Measurements from ENCODE around the gene TMEM45B.
A peak's percentile ranks its signal among the peaks of the same experiment; 100 is the strongest.
"Not testable (repeated sequence)": the region's sequence is repeated elsewhere in the genome, so short reads cannot be mapped to it uniquely, and the experiment has no call there.

The TMEM45B gene

GRCh38 chr11:129815596-129816461 is at the start of gene TMEM45B:
TMEM45B (plus strand) TSS chr11:129815848; CDS start chr11:129852483, 36,635 bp downstream.
- peak; percentile 16 for DNase-seq (ENCODE audit: low read depth)

DNA sequence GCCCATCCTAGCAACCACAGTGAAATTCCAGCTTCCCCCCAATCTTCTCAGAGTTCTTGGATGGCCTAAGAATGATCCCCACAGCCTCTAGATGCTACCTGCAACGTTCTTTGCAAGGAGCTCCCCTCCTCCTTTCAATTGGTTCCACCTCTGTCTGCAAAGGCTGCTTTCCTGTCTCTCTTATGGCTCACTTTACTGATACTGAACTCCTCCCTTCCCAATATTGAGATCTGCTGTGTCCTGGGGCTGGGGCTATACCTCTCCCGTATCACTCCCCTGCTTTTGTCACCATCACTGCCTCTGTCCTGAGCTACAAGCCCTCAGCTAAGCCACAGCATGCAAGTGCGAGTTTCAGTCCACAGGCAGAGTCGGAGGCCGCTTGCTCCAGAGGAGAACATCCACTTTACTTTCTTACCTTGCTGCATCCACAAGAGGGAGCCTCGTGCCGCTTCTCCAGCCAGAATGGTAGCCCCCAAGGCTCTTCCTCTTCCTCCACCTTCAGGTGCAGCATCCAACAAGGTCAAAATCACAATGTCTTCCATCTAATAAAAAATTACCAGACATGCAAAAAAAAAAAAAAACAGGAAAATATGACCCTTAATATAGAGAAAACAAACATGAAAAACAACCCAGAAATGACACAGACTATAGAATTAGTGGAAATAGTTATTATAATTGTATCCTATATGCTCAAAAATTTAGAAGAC is 48.6 kb upstream of the TMEM45B start:
- no peak for DNase-seq (ENCODE audit: low read depth)

DNA sequence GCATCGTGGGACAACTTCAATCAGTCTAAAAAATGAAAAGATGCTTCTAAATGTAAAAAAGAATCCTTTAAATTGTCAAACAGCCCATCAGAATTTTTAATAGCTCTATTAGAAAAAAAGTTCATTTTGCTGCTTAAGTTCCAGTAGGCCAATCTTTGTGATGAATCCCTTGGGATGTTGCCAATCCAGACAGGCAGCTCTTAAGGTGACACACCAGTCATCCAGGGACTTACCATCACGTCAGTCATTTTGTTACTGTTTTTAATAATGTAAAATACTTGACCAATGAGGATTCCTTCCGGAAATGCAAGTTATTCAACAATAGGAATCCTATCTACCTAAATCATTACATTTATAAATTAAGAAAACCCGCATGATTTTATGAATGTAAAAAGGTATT is 47.8 kb upstream of the TMEM45B start:
- DNase-seq (ENCODE audit: low read depth), result no peak

DNA sequence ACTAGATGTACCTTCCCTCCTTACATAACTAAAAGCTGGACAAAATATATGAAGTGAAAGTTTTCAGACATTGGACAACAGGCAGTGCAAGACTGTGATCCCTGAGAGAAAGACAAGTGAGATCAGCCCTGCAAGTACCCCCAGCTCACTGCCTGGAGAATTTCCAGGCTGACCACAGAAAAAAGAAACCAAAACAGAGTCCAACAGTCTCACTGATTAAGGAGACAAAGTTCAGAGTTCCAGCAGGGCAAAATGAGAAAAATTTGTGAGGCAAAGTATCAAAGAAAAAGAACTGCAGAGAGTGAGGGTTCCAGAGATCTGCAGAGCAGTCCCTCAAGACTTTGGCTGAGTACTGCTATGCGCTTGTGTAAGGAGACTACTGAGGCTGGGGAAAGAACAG is 47.3 kb upstream of the TMEM45B start:
- no peak for DNase-seq (ENCODE audit: low read depth)

DNA sequence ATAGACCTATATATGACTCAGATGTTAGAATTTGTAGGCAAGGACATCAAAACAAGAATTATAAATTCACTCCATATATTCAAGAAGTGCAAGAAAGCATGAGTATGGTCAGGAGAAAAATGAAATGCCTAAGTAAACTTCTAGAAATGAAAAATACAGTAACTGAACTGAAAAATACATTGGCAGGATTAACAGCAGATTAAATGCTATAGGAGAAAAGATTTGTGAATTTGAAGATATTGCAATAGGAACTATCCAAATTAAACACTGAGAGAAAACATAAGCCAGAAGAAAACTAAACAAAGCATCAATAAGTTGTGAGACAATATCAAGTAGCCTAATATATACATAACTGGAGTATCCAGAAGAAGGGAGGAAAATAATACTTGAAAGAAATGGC is 46.6 kb upstream of the TMEM45B start:
- DNase-seq (ENCODE audit: low read depth), result no peak

- no peak for DNase-seq (ENCODE audit: low read depth)
Observed at GRCh38 chr11:129770993-129771392, 44.7 kb upstream of the TMEM45B start.

- not testable (repeated sequence) for DNase-seq (ENCODE audit: low read depth)
Observed at GRCh38 chr11:129771456-129771855, 44.2 kb upstream of the TMEM45B start.

- no peak for DNase-seq (ENCODE audit: low read depth)
Observed at GRCh38 chr11:129778877-129779276, 36.8 kb upstream of the TMEM45B start.

DNA sequence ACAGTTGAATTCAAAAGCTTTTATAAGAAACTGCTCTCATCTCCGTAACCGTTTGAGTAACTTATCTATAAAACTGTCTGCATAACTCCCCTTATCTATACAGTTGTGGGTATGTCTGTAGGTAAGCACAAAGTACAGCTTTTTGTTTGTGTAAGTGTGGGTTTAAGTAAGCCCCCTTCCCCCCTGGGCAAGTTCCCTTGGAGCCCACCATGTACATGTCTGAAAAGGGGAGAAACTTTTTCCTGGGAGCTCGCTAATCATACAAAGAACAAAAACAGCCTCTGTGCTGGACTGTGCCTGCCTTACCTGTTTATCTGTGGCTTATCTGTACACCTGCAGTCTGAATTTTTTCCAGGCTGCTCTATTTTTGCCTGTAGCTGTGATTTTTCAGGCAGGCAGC is 36.3 kb upstream of the TMEM45B start:
- no peak for DNase-seq (ENCODE audit: low read depth)

GRCh38 chr11:129785383-129786111 is 30.1 kb upstream of the TMEM45B start:
- no peak for DNase-seq (ENCODE audit: low read depth)

DNA sequence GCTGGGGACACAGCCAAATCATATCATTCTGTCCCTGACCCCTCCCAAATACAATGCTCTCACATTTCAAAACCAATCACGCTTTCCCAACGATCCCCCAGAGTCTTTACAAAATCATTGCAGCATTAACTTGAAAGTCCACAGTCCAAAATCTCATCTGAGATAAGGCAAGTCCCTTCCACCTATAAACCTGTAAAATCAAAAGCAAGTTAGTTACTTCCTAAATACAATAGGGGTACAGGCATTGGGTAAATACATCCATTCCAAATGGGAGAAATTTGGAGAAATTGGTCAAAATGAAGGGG is 29.6 kb upstream of the TMEM45B start:
- not testable (repeated sequence) for DNase-seq (ENCODE audit: low read depth)

DNA sequence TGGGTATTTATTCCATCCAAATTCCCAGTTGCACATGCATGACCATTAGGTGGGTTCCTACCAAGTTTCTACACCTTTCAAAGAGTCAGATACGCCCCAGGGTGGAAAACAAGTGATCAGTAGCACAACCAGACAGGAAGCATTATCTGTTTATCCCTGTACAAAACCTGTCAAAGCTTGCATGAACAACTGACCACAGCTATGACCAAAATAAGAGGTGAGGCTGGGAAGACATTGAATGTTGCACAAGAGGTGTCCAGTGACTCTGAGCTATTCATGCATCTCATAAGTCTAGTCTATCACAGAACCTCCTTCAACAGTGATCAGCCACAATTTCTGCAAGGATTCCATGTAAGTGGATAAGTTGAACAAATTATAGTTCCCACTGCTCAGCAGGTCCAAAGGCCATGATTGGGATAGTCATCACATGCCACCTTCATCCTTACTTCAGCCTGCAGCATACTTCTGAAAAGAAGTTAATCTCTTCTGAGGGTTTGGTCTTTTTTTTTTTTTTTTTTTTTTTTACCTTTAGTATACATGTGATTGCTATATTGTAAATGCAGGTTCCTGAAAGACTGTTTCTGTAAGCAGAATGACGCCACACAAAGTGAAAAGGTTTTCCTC is 28.0 kb upstream of the TMEM45B start:
- no peak for DNase-seq (ENCODE audit: low read depth)

GRCh38 chr11:129788278-129788677 is 27.4 kb upstream of the TMEM45B start:
- DNase-seq (ENCODE audit: low read depth), result no peak

DNA sequence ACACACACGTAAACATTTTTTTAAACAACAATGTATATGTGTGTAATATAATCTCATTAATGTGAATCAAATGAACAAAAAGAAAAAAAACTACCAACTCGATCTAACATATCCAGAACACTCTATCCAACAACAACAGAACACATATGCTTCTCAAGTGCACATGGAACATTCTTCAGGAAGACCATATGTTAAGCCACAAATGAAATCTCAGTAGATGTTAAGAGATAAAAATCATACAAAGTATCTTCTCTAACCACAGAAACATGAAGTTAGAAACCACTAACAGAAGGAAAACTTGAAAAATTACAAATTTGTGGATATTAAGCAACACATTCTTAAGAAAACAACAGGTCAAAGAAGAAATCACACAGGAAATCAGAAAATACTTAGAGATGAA is 25.5 kb upstream of the TMEM45B start:
- DNase-seq (ENCODE audit: low read depth), result no peak

DNA sequence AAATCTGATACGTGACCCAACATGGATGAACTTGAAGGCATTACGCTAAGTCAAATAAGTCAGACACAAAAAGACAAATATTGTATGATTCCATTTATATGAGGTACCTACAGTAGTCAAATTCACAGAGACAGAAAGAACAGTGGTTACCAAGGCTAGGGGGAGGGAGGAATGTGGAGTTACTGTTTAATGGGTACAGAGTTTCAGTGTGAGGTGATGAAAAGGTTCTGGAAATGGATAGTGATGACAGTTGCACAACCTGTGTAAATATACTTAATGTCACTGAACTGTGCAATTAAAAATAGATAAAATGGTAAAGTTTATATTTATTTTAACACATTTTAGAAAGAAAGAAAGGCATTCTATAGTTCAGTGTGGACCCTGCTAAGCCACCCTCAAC is 24.1 kb upstream of the TMEM45B start:
- no peak for DNase-seq (ENCODE audit: low read depth)

- no peak for DNase-seq (ENCODE audit: low read depth)
Observed at GRCh38 chr11:129792663-129793062, 23.0 kb upstream of the TMEM45B start.

DNA sequence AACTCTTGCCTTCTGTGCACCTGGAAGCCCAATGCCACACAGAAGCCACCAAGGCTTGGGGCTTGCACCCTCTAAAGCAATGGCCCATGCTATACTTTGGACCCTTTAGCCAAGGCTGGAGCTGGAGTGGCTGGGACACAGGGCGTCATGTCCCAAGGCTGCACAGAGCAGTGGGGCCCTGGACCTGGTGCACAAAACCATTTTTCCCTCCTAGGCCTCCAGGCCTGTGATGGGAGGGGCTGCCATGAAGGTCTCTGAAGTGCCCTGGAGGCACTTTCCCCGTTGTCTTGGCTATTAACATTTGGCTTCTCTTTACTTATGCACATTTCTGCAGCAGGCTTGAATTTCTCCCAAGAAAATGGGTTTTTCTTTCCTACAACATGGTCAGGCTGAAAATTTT is 20.6 kb upstream of the TMEM45B start:
- no peak for DNase-seq (ENCODE audit: low read depth)

GRCh38 chr11:129798212-129798611 is 17.4 kb upstream of the TMEM45B start:
- DNase-seq (ENCODE audit: low read depth), result no peak

- not testable (repeated sequence) for DNase-seq (ENCODE audit: low read depth)
Observed at GRCh38 chr11:129800162-129800561, 15.5 kb upstream of the TMEM45B start.

DNA sequence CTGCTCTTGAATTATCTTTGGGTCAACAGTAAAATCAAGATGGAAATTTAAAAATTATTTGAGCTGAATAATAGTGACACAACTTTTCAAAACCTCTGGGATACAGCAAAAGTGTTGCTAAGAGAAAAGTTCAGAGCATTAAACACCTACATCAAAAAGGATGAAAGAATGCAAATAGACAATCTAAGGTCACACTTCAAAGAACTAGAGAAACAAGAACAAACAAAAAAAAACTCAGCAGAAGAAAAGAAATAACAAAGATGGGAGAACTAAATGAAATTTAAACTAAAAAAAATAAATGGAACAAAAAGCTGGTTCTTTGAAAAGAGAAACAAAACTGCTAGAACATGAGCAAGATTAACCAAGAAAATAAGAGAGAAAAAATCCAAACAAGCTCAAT is 15.0 kb upstream of the TMEM45B start:
- DNase-seq (ENCODE audit: low read depth), result no peak

DNA sequence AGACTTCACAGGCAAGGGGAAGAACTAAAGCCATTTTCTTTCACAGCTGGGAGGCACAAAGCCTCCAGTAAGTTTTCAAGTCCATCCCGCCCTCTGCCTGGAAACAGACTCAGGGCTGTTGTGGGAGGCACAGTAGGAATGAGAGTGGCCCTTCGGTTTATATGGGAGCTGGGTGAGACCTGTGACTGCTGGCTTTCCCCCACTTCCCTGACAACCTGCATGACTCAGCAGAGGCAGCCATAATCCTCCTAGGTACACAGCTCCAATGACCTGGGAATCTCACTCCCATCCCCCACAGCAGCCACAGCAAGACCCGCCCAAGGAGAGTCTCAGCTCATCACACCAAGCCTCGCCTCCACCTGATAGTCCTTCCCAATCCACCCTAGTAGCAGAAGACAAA is 12.1 kb upstream of the TMEM45B start:
- no peak for DNase-seq (ENCODE audit: low read depth)

DNA sequence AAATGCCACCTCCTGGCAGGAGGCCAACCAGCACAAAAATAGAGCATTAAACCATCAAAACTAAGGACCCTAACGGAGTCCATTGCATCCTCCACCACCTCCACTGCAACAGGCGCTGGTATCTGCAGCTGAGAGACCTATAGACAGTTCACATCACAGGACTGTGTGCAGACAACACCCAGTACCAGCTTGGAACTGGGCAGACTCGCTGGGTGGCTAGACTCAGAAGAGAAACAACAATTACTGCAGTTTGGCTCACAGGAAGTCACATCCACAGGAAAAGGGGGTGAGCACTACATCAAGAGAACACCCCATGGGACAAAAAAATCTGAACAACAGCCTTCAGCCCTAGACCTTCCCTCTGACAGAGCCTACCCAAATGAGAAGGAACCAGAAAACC is 11.6 kb upstream of the TMEM45B start:
- DNase-seq (ENCODE audit: low read depth), result no peak
